IPS-NIHi11 (cell line): ENCODE results near the gene ANGPTL8.
A peak's percentile ranks its signal among the peaks of the same experiment; 100 is the strongest.

Experiments
- DNase-seq: peaks from one replicate; pipeline ENCODE4 v3.0.0; 2012; ENCODE audit warnings: mixed read lengths, low spot score

ANGPTL8 gene

GRCh38 chr19:11236324-11237301 is 2.8 kb upstream of the ANGPTL8 start:
- no peak for DNase-seq

DNA sequence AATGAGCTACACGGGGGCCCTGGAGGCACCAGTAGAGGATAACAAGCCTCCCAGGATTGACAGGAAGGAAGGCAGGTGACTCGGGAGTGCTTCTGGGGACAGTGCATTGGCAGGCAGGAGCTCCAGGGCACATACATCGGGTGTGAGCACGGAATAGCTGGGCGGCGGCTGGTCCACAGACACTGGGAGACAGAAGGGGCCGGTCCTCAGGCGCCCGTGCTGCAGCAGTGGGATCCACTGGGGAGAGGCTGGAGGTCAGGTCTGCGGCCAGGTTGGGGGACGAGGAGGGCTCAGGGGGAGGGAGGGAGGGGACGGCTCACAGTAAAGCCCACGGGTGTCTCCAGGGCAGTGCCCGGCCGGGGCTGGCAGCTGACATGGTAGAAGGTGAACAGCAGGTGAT is 2.1 kb upstream of the ANGPTL8 start:
- no peak for DNase-seq

- DNase-seq, result no peak
These were observed 1.4 kb upstream of the ANGPTL8 start for GRCh38 chr19:11238041-11238440.

GRCh38 chr19:11238781-11239376 is 540 bp upstream of the ANGPTL8 start:
- DNase-seq, result no peak

GRCh38 chr19:11240008-11240444 is 607 bp downstream of the ANGPTL8 start:
- no peak for DNase-seq

- DNase-seq, result no peak
These were observed 2.6 kb downstream of the ANGPTL8 start for GRCh38 chr19:11242025-11242424.

DNA sequence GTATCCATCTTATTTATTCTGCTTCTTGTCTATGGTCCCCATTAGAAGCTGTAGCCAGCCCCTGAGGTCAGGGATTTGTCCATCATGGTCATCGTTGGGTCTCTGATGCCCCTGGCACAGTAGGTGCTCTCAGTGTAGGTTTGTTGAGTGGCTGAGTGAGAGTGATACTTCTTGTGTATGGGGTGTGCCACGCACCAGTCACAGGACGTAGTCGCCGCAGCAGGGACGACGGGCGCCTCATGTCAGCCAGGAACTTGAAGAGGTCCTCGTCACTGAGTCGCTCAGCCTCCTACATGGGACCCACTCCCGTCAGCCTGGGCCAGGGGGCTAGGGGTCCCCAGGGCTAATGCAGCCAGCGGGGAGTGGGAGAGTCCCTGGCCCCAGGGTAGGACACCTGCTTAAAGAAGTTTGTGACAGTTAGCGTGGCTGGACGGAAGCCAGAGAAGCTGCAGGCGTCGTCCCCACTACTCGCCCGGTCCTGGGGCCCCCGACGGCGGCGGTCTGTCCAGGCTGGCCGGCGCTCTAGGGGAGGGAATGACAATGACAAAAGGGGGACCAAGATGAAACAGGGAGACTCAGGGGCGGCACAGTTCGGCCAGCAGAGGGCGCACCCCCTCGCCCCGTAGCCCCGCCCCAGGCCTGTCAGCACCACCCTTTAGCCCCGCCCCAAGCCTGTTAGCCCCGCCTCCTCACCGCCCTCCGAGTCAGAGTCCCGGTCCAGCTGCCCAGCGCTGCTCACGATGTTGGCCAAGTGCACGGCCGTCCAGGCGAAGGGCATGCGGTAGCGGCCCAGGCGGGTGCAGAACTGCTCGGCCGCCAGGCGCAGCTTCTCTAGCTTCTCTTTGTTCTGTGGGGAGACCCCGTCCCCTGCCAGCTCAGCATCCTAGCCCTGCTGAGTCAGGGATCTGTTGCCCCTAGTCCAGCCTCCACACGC is 3.7 kb downstream of the ANGPTL8 start:
- peak; percentile 100 for DNase-seq

- no peak for DNase-seq
These were observed 4.4 kb downstream of the ANGPTL8 start for GRCh38 chr19:11243798-11244169.

DNA sequence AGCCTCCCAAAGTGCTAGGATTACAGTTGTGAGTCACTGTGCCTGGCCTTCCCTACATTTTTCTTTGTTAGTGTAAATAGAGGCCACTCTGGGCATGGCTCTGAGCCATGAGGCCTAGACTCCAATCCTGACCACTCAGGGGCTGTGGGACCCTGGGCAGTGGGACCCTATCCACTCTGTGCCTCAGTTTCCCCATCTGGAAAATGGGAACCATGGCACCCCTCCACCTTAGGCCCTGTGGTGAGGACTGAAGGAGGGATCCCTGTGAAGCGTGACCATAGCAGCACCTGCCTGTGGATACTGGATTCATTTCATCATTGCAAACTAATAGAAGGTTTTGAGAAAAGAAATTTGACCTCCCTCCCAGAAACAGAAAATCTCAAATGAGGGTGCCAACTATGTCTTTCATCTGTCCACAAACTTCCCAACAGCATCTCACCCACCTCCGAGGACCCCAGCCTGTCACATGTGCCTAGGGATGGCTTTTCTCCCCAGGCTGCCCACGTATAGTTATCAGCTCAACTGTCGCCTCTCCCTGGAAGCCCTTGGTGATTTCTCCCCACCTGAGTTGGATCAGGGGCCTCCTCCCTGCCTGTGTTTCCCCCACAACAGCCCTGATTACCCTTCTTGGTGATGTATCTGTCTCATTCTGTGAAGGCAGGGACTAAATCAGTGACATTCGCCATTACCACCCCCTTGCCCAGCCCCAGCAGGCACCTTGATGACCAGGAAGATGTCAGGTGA is 5.6 kb downstream of the ANGPTL8 start:
- no peak for DNase-seq

- no peak for DNase-seq
These were observed 7.5 kb downstream of the ANGPTL8 start for GRCh38 chr19:11246941-11247340.

GRCh38 chr19:11247391-11247790 is 8.0 kb downstream of the ANGPTL8 start:
- DNase-seq, result no peak

- no peak for DNase-seq
These were observed 8.5 kb downstream of the ANGPTL8 start for GRCh38 chr19:11247934-11248333.

- no peak for DNase-seq
These were observed 9.4 kb downstream of the ANGPTL8 start for GRCh38 chr19:11248852-11249251.

GRCh38 chr19:11251217-11251616 is 11.8 kb downstream of the ANGPTL8 start:
- DNase-seq, result no peak

DNA sequence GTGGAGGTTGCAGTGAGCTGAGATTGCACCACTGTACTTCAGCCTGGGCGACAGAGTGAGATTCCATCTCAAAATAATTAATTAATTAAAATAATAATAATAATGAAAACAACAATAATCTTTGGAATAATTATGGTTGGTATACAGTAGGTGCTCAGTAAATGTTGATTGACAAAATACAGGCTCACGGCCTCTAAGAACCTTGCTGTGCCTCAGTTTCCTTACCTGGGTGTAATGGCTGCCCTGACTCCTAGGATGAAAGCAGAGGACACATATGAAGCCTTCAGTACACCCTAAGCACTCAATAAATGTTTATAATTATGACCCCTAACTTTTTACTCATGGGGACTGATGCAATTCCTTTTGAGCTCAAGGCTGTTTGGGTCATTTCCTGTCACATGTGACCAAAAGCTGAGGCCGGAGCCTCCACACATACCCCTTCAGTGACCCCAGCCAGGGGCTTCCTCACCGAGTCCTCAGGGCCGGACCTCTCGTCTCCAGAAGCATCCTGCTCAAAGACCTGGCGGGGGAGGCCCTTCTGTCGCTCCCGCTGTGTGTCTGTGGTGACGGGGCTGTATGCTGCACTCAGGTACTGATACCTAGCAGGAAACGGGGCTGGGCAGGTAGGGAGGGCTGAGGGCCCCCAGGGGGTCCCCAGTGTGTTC is 12.4 kb downstream of the ANGPTL8 start:
- DNase-seq, result no peak

- no peak for DNase-seq
These were observed 13.4 kb downstream of the ANGPTL8 start for GRCh38 chr19:11252665-11253355.

- no peak for DNase-seq
These were observed 15.2 kb downstream of the ANGPTL8 start for GRCh38 chr19:11254666-11255065.

- DNase-seq, result no peak
These were observed 16.8 kb downstream of the ANGPTL8 start for GRCh38 chr19:11256189-11256588.

GRCh38 chr19:11257846-11258380 is 18.5 kb downstream of the ANGPTL8 start:
- no peak for DNase-seq

- DNase-seq, result no peak
These were observed 21.6 kb downstream of the ANGPTL8 start for GRCh38 chr19:11260996-11261395.
